Endodermal cell (in vitro differentiated cells): ENCODE results near the gene ZMYND8. TPM values are rescaled to one million over a fixed set of nuclear protein-coding genes. Genes with fewer than 3 reads are reported as not detected.
A peak's percentile ranks its signal among the peaks of the same experiment; 100 is the strongest.

ENCODE experiments used
- DNase-seq: peaks from one replicate; pipeline ENCODE4 v3.0.0-alpha.2; 2017
- H3K27ac ChIP-seq: 2 replicates; pipeline ENCODE4 v1.5.1; 2013; ENCODE audit warnings: mild to moderate bottlenecking, low read depth, low read length, moderate library complexity
- H3K27me3 ChIP-seq: 2 replicates; pipeline ENCODE4 v1.6.1; 2013; ENCODE audit warnings: mild to moderate bottlenecking, low read length, moderate library complexity; ENCODE audit not compliant: insufficient read depth, control insufficient read depth, poor library complexity, severe bottlenecking
- H3K36me3 ChIP-seq: 2 replicates; pipeline ENCODE4 v1.7.0; 2013; ENCODE audit warnings: mild to moderate bottlenecking, low read length, moderate library complexity; ENCODE audit not compliant: control insufficient read depth, insufficient read depth
- H3K4me1 ChIP-seq: one replicate; pipeline ENCODE4 v1.7.0; 2013; ENCODE audit warnings: low read length; ENCODE audit not compliant: control insufficient read depth, insufficient read depth
- H3K4me3 ChIP-seq: 2 replicates; pipeline ENCODE4 v1.5.1; 2013; ENCODE audit warnings: mild to moderate bottlenecking, low read length, moderate library complexity
- H3K9ac ChIP-seq: 2 replicates; pipeline ENCODE4 v1.6.1; 2013; ENCODE audit warnings: mild to moderate bottlenecking, low read length, moderate library complexity; ENCODE audit not compliant: poor library complexity, severe bottlenecking; ENCODE audit errors: extremely low read depth
- H3K9me3 ChIP-seq: 2 replicates; pipeline ENCODE4 v1.6.1; 2013; ENCODE audit warnings: mild to moderate bottlenecking, low read length, moderate library complexity; ENCODE audit not compliant: control insufficient read depth
- H3K27ac Mint-ChIP-seq: 2 replicates; pipeline ENCODE4 v1.8.0; 2020; ENCODE audit warnings: mixed read lengths
- H3K27me3 Mint-ChIP-seq: 2 replicates; pipeline ENCODE4 v1.8.0; 2021; ENCODE audit warnings: mild to moderate bottlenecking, mixed read lengths; ENCODE audit not compliant: insufficient read depth
- H3K36me3 Mint-ChIP-seq: 2 replicates; pipeline ENCODE4 v1.8.0; 2020; ENCODE audit warnings: low read depth, mixed read lengths
- H3K4me1 Mint-ChIP-seq: 2 replicates; pipeline ENCODE4 v1.8.0; 2020; ENCODE audit warnings: mixed read lengths
- H3K4me3 Mint-ChIP-seq: 2 replicates; pipeline ENCODE4 v1.8.0; 2020; ENCODE audit warnings: mild to moderate bottlenecking, moderate library complexity, mixed read lengths
- H3K9me3 Mint-ChIP-seq: 2 replicates; pipeline ENCODE4 v1.8.0; 2020; ENCODE audit warnings: mild to moderate bottlenecking, mixed read lengths
- CTCF ChIP-seq: fragments of 200-600 bp; sonication (generic); conservative IDR thresholded peaks from 2 replicates; pipeline ENCODE4 v1.5.0; 2021; ENCODE audit warnings: antibody characterized with exemption, mild to moderate bottlenecking
- WGBS, 2 experiments: methylation state at CpG; one replicate each; pipeline versions ENCODE4 v1.1.5 to v1.1.7; 2013; ENCODE audit warnings: missing lambda C conversion rate in 2 of 2, mixed read lengths in 1 of 2; ENCODE audit not compliant: insufficient coverage in 1 of 2, insufficient read length in 1 of 2; 5-methylcytosine and 5-hydroxymethylcytosine counted together
- total RNA-seq, 2 donors: library from RNA; stranded (reverse); fragmentation: NEBNext Ultra II Directional in 1 of 2; extraction: Animal tissue kit (Norgen Biotek cat#: 25700) in 1 of 2; gene quantifications; 2 replicates in 1 of 2; 3 replicates in 1 of 2; pipeline ENCODE4 v1.2.1, GENCODE V29; 2021

The ZMYND8 gene
- total RNA-seq, 2 donors from 2014 or later: 85.0 to 99.9 TPM

GRCh38 chr20:47295921-47296426 lies 60.5 kb downstream of the ZMYND8 start:
- 95 to 97% methylated on average over 6 of the region's 6 CpGs for WGBS, 2 experiments
- Histone ChIP-seq H3K36me3 (peaks cover 92% of the 10 kb centered on the region), H3K9ac (no peak overlapping the region)

GRCh38 chr20:47295129-47295813 lies 61.2 kb downstream of the ZMYND8 start:
- Mint-ChIP-seq H3K9me3 (no peaks in the 10 kb centered on the region), H3K27ac (peak overlapping the region; percentile 20), H3K27me3 (no peaks in the 10 kb centered on the region), H3K36me3 (peaks cover 75% of the 10 kb centered on the region), H3K4me1 (peaks cover 14% of the 10 kb centered on the region), H3K4me3 (no peak overlapping the region)
- DNase-seq: no peak
- H3K27ac ChIP-seq: no peak overlapping the region
- H3K36me3 ChIP-seq: peaks cover 89% of the 10 kb centered on the region
- 95 to 96% methylated on average over 6 to 8 of the region's 8 CpGs for WGBS, 2 experiments
- no peak overlapping the region for H3K4me3 ChIP-seq
- no peaks in the 10 kb centered on the region for H3K9me3 ChIP-seq
- peaks cover 3% of the 10 kb centered on the region for H3K4me1 ChIP-seq
- no peak for TF ChIP-seq CTCF
- H3K9ac ChIP-seq: no peak overlapping the region
- H3K27me3 ChIP-seq: no peaks in the 10 kb centered on the region

More at GRCh38 chr20:47295921-47296426, 60.5 kb downstream of the ZMYND8 start:
- no peak for DNase-seq
- no peaks in the 10 kb centered on the region for H3K9me3 ChIP-seq
- H3K4me1 ChIP-seq: peaks cover 3% of the 10 kb centered on the region
- no peak overlapping the region for H3K4me3 ChIP-seq
- TF ChIP-seq CTCF: no peak
- Mint-ChIP-seq H3K4me3 (no peak overlapping the region), H3K4me1 (peaks cover 13% of the 10 kb centered on the region), H3K27ac (no peak overlapping the region), H3K36me3 (peaks cover 77% of the 10 kb centered on the region), H3K27me3 (no peaks in the 10 kb centered on the region), H3K9me3 (no peaks in the 10 kb centered on the region)
- H3K27me3 ChIP-seq: no peaks in the 10 kb centered on the region
- no peak overlapping the region for H3K27ac ChIP-seq

- H3K27ac ChIP-seq: no peak overlapping the region
- 78 to 89% methylated on average over 3 to 4 of the region's 4 CpGs for WGBS, 2 experiments
- H3K4me3 ChIP-seq: no peak overlapping the region
- Mint-ChIP-seq H3K9me3 (no peaks in the 10 kb centered on the region), H3K4me1 (peaks cover 14% of the 10 kb centered on the region), H3K4me3 (no peak overlapping the region), H3K36me3 (peaks cover 80% of the 10 kb centered on the region), H3K27me3 (no peaks in the 10 kb centered on the region), H3K27ac (peak overlapping the region; percentile 60)
- DNase-seq: no peak
- peaks cover 89% of the 10 kb centered on the region for H3K36me3 ChIP-seq
- no peak overlapping the region for H3K9ac ChIP-seq
- peaks cover 3% of the 10 kb centered on the region for H3K4me1 ChIP-seq
- no peaks in the 10 kb centered on the region for H3K9me3 ChIP-seq
- H3K27me3 ChIP-seq: no peaks in the 10 kb centered on the region
- TF ChIP-seq CTCF: no peak
These were observed 62.9 kb downstream of the ZMYND8 start for GRCh38 chr20:47293631-47294030.
